Esophagus muscularis mucosa (tissue), 4 donors: ENCODE data around the gene C12orf75. TPM values are rescaled to one million over a fixed set of nuclear protein-coding genes. Genes with fewer than 3 reads are reported as not detected.

Source experiments
- DNase-seq: peaks from one replicate; pipeline ENCODE4 v3.0.0-alpha.2; 2017; ENCODE audit errors: extremely low spot score
- H3K27ac ChIP-seq, 4 donors: fragments of 200-600 bp; sonication (generic); replicated peaks in 1 of 4; 1 replicate in 3 of 4; 2 replicates in 1 of 4; pipeline ENCODE4 v1.5.1; 2016 to 2019; ENCODE audit warnings: mild to moderate bottlenecking in 1 of 4
- H3K27me3 ChIP-seq, 4 donors: fragments of 200-600 bp; sonication (generic); one replicate each; pipeline versions ENCODE4 v1.5.1 to v1.6.0; 2016 to 2019
- H3K36me3 ChIP-seq, 4 donors: fragments of 200-600 bp; sonication (generic); one replicate each; pipeline ENCODE4 v1.5.1; 2016 to 2019
- H3K4me1 ChIP-seq, 4 donors: fragments of 200-600 bp; sonication (generic); one replicate each; pipeline ENCODE4 v1.5.1; 2016 to 2019
- H3K4me3 ChIP-seq, 4 donors: fragments of 200-600 bp; sonication (generic); 1 replicate in 2 of 4; 2 replicates in 2 of 4; pipeline ENCODE4 v1.5.1; 2016 to 2019; ENCODE audit warnings: mild to moderate bottlenecking in 4 of 4, moderate library complexity in 1 of 4
- H3K9me3 ChIP-seq, 4 donors: fragments of 200-600 bp; sonication (generic); 1 replicate in 3 of 4; 2 replicates in 1 of 4; pipeline ENCODE4 v1.5.1; 2016 to 2019
- EP300 ChIP-seq: sonication (generic); formaldehyde crosslinking; IDR thresholded peaks from one replicate; pipeline ENCODE4 v1.6.1; 2017; ENCODE audit warnings: antibody characterized with exemption
- POLR2A ChIP-seq: fragments of 450-650 bp; IDR thresholded peaks from one replicate; pipeline ENCODE4 v1.6.1; 2017; ENCODE audit warnings: antibody characterized with exemption, moderate library complexity, mild to moderate bottlenecking, low read depth
- POLR2AphosphoS5 ChIP-seq, 2 donors: sonication (generic); formaldehyde crosslinking; IDR thresholded peaks; one replicate each; pipeline ENCODE4 v1.6.1; 2017; ENCODE audit warnings: antibody characterized with exemption in 2 of 2
- WGBS: methylation state at CpG from one replicate; pipeline ENCODE4 v1.1.5; 2018; 5-methylcytosine and 5-hydroxymethylcytosine counted together
- intact Hi-C: fragments of 100-400 bp; cut with DNase I; formaldehyde crosslinking; loops from one replicate; pipeline ENCODE4 v1.15.1; 2023
- total RNA-seq, 4 donors: library from RNA; depleted of rRNA; stranded (reverse); fragments of >200 nt; gene quantifications; one replicate each; pipeline versions ENCODE4 v1.1.0 to v1.2.1, GENCODE V29; 2016
- TF ChIP-seq, protein P1 (sequence below), 3 experiments: fragments of 200-600 bp in 2 of 3; fragments of 450-650 bp in 1 of 3; sonication (generic) in 2 of 3; IDR thresholded peaks; one replicate each; pipeline ENCODE4 v1.5.1; 2017 to 2019; ENCODE audit warnings: antibody characterized with exemption in 3 of 3, mild to moderate bottlenecking in 2 of 3, moderate library complexity in 1 of 3

The C12orf75 gene
- total RNA-seq, 4 donors from 2014 or later = 0.83 to 3.1 (median 2.8) TPM

DNA sequence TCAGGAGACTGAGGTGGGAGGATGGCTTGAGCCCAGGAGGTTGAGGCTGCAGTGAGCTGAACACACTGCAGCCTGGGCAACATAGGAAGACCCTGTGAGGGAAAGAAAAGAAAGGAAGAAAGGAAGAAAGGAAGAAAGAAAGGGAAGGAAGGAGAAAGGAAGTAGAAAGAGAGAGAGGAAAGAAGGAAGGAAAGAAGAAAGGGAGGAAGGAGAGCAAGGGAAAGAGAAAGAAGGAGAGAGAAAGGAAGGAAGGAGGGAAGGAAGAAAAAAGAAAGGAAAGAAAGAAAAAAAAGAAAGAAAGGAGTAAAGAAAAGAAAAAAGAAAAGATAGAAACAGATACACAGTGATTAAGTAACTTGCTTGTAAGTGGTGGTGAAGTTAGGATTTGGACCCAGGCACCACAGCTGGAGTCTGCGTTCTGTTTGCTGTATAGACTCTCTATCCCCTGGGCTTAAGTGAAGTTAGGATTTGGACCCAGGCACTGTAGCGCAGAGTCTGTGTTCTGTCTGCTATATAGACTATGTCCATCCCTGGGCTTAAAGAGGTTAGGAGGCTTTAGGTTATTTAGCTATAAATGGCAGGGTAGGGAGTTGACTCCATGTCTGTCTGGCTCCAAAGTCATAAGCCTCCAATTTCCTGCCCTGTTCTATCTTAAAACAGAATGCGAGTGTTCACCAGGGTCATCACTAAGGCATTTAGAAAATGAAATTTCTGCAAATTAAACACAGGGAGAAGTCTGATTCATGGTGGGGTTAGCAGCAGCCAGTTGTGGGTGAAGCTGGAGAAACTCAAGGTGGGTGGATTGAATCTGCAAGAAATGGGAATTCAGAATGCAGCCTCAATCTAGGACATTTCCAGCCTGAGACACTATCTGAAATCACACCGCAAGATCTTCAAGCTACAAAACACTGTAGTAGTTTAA is 13.3 kb upstream of the C12orf75 start:
- DNase-seq = no peak
- H3K27me3 ChIP-seq = no peaks in the 10 kb centered on the region
- intact Hi-C loops = no loop called here
- 93% methylated on average over 4 of the region's 4 CpGs for WGBS
- H3K9me3 ChIP-seq = no peaks in the 10 kb centered on the region
- no peaks in the 10 kb centered on the region for H3K36me3 ChIP-seq
- TF ChIP-seq EP300 = no peak
- TF ChIP-seq POLR2A = no peak
- TF ChIP-seq, protein P1, sequence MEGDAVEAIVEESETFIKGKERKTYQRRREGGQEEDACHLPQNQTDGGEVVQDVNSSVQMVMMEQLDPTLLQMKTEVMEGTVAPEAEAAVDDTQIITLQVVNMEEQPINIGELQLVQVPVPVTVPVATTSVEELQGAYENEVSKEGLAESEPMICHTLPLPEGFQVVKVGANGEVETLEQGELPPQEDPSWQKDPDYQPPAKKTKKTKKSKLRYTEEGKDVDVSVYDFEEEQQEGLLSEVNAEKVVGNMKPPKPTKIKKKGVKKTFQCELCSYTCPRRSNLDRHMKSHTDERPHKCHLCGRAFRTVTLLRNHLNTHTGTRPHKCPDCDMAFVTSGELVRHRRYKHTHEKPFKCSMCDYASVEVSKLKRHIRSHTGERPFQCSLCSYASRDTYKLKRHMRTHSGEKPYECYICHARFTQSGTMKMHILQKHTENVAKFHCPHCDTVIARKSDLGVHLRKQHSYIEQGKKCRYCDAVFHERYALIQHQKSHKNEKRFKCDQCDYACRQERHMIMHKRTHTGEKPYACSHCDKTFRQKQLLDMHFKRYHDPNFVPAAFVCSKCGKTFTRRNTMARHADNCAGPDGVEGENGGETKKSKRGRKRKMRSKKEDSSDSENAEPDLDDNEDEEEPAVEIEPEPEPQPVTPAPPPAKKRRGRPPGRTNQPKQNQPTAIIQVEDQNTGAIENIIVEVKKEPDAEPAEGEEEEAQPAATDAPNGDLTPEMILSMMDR (IDR thresholded peaks at IDR 0.05) = no peak
- no peak for TF ChIP-seq POLR2AphosphoS5 (IDR thresholded peaks at IDR 0.05)
- no peak overlapping the region for H3K4me3 ChIP-seq
- H3K27ac ChIP-seq = no peak overlapping the region
- H3K4me1 ChIP-seq = no peaks in the 10 kb centered on the region

DNA sequence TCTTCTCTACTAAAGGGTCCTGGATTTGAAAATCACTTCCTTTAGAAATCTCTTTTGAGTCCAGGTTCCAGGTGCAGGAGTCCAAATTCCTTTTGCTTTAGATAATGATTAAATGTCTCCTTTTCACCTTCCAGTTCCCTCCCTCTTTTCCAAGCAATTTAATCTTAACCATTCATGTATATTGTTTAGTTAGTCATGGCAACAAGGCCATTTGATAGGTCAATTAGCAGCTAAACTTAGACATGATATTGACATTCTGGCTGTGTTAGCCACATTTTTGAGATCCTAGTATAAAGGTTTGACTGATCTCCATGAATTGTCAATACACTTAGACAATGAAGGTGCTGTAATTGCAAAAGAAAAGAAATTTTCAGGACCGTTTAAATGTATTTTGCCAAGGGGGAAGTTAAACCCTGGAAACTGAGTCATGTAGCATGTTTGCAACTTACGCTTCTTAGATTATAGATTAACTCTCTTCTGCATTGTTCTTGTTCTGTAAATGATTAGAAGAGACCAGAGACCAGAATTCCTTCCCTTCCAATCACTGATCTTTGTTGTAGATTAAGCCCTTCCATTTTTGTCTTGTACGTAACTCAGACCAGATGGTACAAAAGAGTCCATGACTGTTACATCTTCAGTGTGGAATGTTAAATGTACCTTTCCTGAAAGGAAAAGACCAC is 12.4 kb upstream of the C12orf75 start:
- Histone ChIP-seq H3K4me3 (no peak overlapping the region), H3K27ac (no peak overlapping the region), H3K4me1 (no peaks in the 10 kb centered on the region), H3K9me3 (no peaks in the 10 kb centered on the region), H3K27me3 (no peaks in the 10 kb centered on the region), H3K36me3 (no peaks in the 10 kb centered on the region)
- no peak for TF ChIP-seq EP300
- TF ChIP-seq POLR2AphosphoS5 (IDR thresholded peaks at IDR 0.05) = no peak
- TF ChIP-seq, protein P1 (IDR thresholded peaks at IDR 0.05) = no peak
- no peak for TF ChIP-seq POLR2A
- no peak for DNase-seq
- intact Hi-C loops = no loop called here
- 89% methylated on average over 3 of the region's 3 CpGs for WGBS

DNA sequence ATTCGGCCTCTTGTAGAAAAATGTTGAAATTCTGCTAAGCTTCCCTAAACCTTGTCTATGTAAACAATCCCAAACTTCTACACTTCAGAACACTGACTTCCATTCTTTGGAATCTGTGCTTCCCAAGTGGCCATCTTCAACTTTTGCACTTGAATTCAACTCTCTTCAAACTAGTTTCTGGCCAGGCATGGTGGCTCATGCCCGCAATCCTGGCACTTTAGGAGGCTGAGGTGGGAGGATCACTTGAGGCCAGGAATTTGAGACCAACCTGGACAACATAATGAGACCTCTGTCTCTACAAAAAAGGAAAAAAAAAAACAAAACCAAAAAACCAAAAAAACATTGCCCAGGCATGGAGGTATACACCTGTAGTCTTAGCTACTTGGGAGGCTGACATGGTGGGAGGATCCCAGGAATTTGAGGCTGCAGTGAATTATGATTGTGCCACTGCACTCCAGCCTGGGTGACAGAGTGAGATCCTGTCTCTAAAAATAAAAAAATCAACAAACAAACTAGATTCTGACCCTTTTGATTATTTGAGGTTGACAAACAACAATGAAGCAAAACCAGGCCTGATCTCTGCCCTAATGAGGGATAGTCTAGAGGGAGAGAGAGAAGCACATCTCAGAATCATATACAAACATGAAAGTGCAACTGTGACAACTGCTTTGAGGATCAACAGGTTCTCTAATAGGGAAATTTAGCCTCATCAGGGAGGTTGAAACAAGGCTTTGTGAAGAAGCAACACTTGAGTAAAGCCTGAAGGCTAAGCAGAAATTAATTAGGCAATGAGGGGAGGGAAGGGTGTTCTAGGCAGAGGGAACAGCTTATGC is 11.6 kb upstream of the C12orf75 start:
- no peak overlapping the region for H3K4me3 ChIP-seq
- DNase-seq = no peak
- H3K9me3 ChIP-seq = no peaks in the 10 kb centered on the region
- intact Hi-C loops = no loop called here
- no peak overlapping the region for H3K27ac ChIP-seq
- 81% methylated on average over 2 of the region's 2 CpGs for WGBS
- no peaks in the 10 kb centered on the region for H3K36me3 ChIP-seq
- no peaks in the 10 kb centered on the region for H3K27me3 ChIP-seq
- TF ChIP-seq, protein P1 (IDR thresholded peaks at IDR 0.05) = no peak
- TF ChIP-seq EP300 (no peak), POLR2A (no peak), POLR2AphosphoS5 (IDR thresholded peaks at IDR 0.05) (no peak)
- H3K4me1 ChIP-seq = no peaks in the 10 kb centered on the region

DNA sequence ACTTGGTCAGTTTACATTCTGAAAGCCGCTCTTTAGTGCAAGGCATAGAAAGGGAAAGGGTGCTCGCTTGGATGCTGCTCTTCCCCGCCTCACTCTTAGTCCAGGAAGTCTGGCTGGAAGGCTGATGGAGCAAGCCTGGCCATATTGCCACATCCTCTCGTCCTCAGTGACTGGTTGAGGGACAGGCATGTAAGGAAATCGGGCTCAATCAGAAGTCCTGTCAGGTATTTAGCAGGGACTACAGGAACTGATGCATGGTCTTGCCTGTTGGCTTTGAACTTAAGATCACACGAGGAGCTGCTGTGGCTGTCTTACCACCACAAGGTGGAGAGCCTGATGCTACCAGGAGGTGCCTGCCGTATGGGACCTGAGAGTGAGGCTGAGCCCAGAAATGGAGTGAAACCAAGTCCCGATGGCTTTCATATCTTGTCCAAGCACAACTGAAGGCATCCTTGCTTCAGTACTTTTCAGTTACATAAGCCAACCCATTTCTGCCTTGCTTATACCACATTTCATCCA is 10.7 kb upstream of the C12orf75 start:
- TF ChIP-seq POLR2A = no peak
- no peak for TF ChIP-seq EP300
- TF ChIP-seq POLR2AphosphoS5 (IDR thresholded peaks at IDR 0.05) = no peak
- TF ChIP-seq, protein P1 (IDR thresholded peaks at IDR 0.05) = no peak
- Histone ChIP-seq H3K4me3 (no peak overlapping the region), H3K27ac (no peak overlapping the region), H3K9me3 (no peaks in the 10 kb centered on the region), H3K4me1 (no peaks in the 10 kb centered on the region), H3K27me3 (no peaks in the 10 kb centered on the region), H3K36me3 (no peaks in the 10 kb centered on the region)
- intact Hi-C loops = no loop called here
- 82% methylated on average over 8 of the region's 8 CpGs for WGBS
- DNase-seq = no peak
